Large intestine (tissue), 3 donors: ENCODE data around the gene PRKN. TPM values are rescaled to one million over a fixed set of nuclear protein-coding genes. Genes with fewer than 3 reads are reported as not detected.

ENCODE experiments used
- DNase-seq, 2 donors: peaks; one replicate each; pipeline versions ENCODE4 v3.0.0 to v3.0.0-alpha.2; 2013
- H3K27ac ChIP-seq: one replicate; pipeline ENCODE4 v1.5.1; 2013; ENCODE audit warnings: low read length
- H3K27me3 ChIP-seq: 2 replicates; pipeline ENCODE4 v1.6.1; 2013; ENCODE audit warnings: low read length; ENCODE audit not compliant: control insufficient read depth, insufficient read depth
- H3K36me3 ChIP-seq: 2 replicates; pipeline ENCODE4 v1.6.1; 2013; ENCODE audit warnings: low read length; ENCODE audit not compliant: control insufficient read depth, insufficient read depth
- H3K4me1 ChIP-seq: one replicate; pipeline ENCODE4 v1.6.1; 2013; ENCODE audit warnings: low read length; ENCODE audit not compliant: control insufficient read depth, insufficient read depth
- H3K4me3 ChIP-seq: one replicate; pipeline ENCODE4 v1.5.1; 2013; ENCODE audit warnings: low read length
- H3K9me3 ChIP-seq: one replicate; pipeline ENCODE4 v1.6.1; 2013; ENCODE audit warnings: mild to moderate bottlenecking, low read depth, low read length, moderate library complexity; ENCODE audit not compliant: control insufficient read depth
- WGBS: methylation state at CpG from one replicate; pipeline ENCODE4 v1.1.5; 2013; ENCODE audit warnings: low lambda C conversion rate; ENCODE audit not compliant: insufficient coverage; 5-methylcytosine and 5-hydroxymethylcytosine counted together
- polyA plus RNA-seq: library from polyadenylated mRNA; unstranded; fragments of 120-200 nt; gene quantifications from one replicate; pipeline ENCODE4 v1.2.1, GENCODE V29; 2013

PRKN gene
- polyA plus RNA-seq, 1 donor: 2.5 TPM

- no peak overlapping the region for H3K27ac ChIP-seq
- DNase-seq: peak in 1 of 2 donors; percentile 30
- WGBS: 100% methylated on average over 1 of the region's 6 CpGs
- no peaks in the 10 kb centered on the region for H3K9me3 ChIP-seq
- H3K27me3 ChIP-seq: no peaks in the 10 kb centered on the region
- H3K4me3 ChIP-seq: no peak overlapping the region
- H3K4me1 ChIP-seq: peaks cover 4% of the 10 kb centered on the region
- no peaks in the 10 kb centered on the region for H3K36me3 ChIP-seq
Measured at GRCh38 chr6:162528538-162528937, 199.0 kb downstream of the PRKN start.

- peaks cover 4% of the 10 kb centered on the region for H3K4me1 ChIP-seq
- peak overlapping the region; percentile 52 for H3K27ac ChIP-seq
- no peak overlapping the region for H3K4me3 ChIP-seq
- no peaks in the 10 kb centered on the region for H3K27me3 ChIP-seq
- DNase-seq: peak; percentile 12 to 41
- H3K36me3 ChIP-seq: no peaks in the 10 kb centered on the region
- 96% methylated on average over 3 of the region's 7 CpGs for WGBS
- no peaks in the 10 kb centered on the region for H3K9me3 ChIP-seq
Measured at GRCh38 chr6:162526960-162527359, 200.6 kb downstream of the PRKN start.

GRCh38 chr6:162525181-162525580 is 202.4 kb downstream of the PRKN start:
- WGBS: 100% methylated on average over 1 of the region's 6 CpGs
- no peak for DNase-seq
- H3K4me3 ChIP-seq: no peak overlapping the region
- no peaks in the 10 kb centered on the region for H3K27me3 ChIP-seq
- peaks cover 4% of the 10 kb centered on the region for H3K4me1 ChIP-seq
- no peaks in the 10 kb centered on the region for H3K9me3 ChIP-seq
- H3K27ac ChIP-seq: no peak overlapping the region
- H3K36me3 ChIP-seq: no peaks in the 10 kb centered on the region

GRCh38 chr6:162512744-162513143 is 214.8 kb downstream of the PRKN start:
- Histone ChIP-seq H3K4me1 (no peaks in the 10 kb centered on the region), H3K9me3 (no peaks in the 10 kb centered on the region), H3K4me3 (no peak overlapping the region), H3K27me3 (no peaks in the 10 kb centered on the region), H3K27ac (no peak overlapping the region), H3K36me3 (no peaks in the 10 kb centered on the region)
- no CpG with 5 or more reads among the region's 4 CpGs for WGBS
- no peak for DNase-seq

GRCh38 chr6:162497389-162497788 is 230.2 kb downstream of the PRKN start:
- no peak overlapping the region for H3K4me3 ChIP-seq
- no peaks in the 10 kb centered on the region for H3K36me3 ChIP-seq
- WGBS: 76% methylated on average over 2 of the region's 5 CpGs
- DNase-seq: no peak
- H3K9me3 ChIP-seq: no peaks in the 10 kb centered on the region
- H3K4me1 ChIP-seq: no peaks in the 10 kb centered on the region
- no peak overlapping the region for H3K27ac ChIP-seq
- no peaks in the 10 kb centered on the region for H3K27me3 ChIP-seq

GRCh38 chr6:162493917-162494316 is 233.6 kb downstream of the PRKN start:
- H3K36me3 ChIP-seq: no peaks in the 10 kb centered on the region
- H3K27me3 ChIP-seq: no peaks in the 10 kb centered on the region
- H3K4me3 ChIP-seq: no peak overlapping the region
- no peak for DNase-seq
- H3K9me3 ChIP-seq: no peaks in the 10 kb centered on the region
- H3K27ac ChIP-seq: no peak overlapping the region
- H3K4me1 ChIP-seq: no peaks in the 10 kb centered on the region
- 100% methylated on average over 1 of the region's 3 CpGs for WGBS

- no peak for DNase-seq
- Histone ChIP-seq H3K36me3 (no peaks in the 10 kb centered on the region), H3K27me3 (no peaks in the 10 kb centered on the region), H3K4me3 (no peak overlapping the region), H3K4me1 (no peaks in the 10 kb centered on the region), H3K9me3 (no peaks in the 10 kb centered on the region), H3K27ac (no peak overlapping the region)
- no CpG with 5 or more reads among the region's 9 CpGs for WGBS
Measured at GRCh38 chr6:162491637-162492036, 235.9 kb downstream of the PRKN start.

- Histone ChIP-seq H3K27me3 (no peaks in the 10 kb centered on the region), H3K9me3 (no peaks in the 10 kb centered on the region), H3K36me3 (no peaks in the 10 kb centered on the region), H3K27ac (no peak overlapping the region), H3K4me3 (no peak overlapping the region), H3K4me1 (no peaks in the 10 kb centered on the region)
- 56% methylated on average over 1 of the region's 5 CpGs for WGBS
- no peak for DNase-seq
Measured at GRCh38 chr6:162489101-162489976, 238.2 kb downstream of the PRKN start.

GRCh38 chr6:162488444-162488843 is 239.1 kb downstream of the PRKN start:
- no peak overlapping the region for H3K4me3 ChIP-seq
- no peaks in the 10 kb centered on the region for H3K9me3 ChIP-seq
- no peak for DNase-seq
- H3K27ac ChIP-seq: no peak overlapping the region
- no peaks in the 10 kb centered on the region for H3K4me1 ChIP-seq
- no CpG with 5 or more reads among the region's 6 CpGs for WGBS
- no peaks in the 10 kb centered on the region for H3K27me3 ChIP-seq
- H3K36me3 ChIP-seq: no peaks in the 10 kb centered on the region

- no peak overlapping the region for H3K27ac ChIP-seq
- DNase-seq: no peak
- H3K4me3 ChIP-seq: no peak overlapping the region
- no peaks in the 10 kb centered on the region for H3K36me3 ChIP-seq
- no peaks in the 10 kb centered on the region for H3K4me1 ChIP-seq
- no CpG with 5 or more reads among the region's 2 CpGs for WGBS
- H3K9me3 ChIP-seq: no peaks in the 10 kb centered on the region
- no peaks in the 10 kb centered on the region for H3K27me3 ChIP-seq
Measured at GRCh38 chr6:162485464-162485863, 242.1 kb downstream of the PRKN start.

GRCh38 chr6:162481938-162482337 is 245.6 kb downstream of the PRKN start:
- Histone ChIP-seq H3K9me3 (no peaks in the 10 kb centered on the region), H3K4me3 (no peak overlapping the region), H3K27me3 (no peaks in the 10 kb centered on the region), H3K36me3 (no peaks in the 10 kb centered on the region), H3K4me1 (no peaks in the 10 kb centered on the region), H3K27ac (no peak overlapping the region)
- DNase-seq: no peak
